ENCODE data around the gene SELENOO. TPM values are rescaled to one million over a fixed set of nuclear protein-coding genes. Genes with fewer than 3 reads are reported as not detected.

The SELENOO gene
- total RNA-seq, 1 experiment from 2014 or later: 27.0 TPM

DNA sequence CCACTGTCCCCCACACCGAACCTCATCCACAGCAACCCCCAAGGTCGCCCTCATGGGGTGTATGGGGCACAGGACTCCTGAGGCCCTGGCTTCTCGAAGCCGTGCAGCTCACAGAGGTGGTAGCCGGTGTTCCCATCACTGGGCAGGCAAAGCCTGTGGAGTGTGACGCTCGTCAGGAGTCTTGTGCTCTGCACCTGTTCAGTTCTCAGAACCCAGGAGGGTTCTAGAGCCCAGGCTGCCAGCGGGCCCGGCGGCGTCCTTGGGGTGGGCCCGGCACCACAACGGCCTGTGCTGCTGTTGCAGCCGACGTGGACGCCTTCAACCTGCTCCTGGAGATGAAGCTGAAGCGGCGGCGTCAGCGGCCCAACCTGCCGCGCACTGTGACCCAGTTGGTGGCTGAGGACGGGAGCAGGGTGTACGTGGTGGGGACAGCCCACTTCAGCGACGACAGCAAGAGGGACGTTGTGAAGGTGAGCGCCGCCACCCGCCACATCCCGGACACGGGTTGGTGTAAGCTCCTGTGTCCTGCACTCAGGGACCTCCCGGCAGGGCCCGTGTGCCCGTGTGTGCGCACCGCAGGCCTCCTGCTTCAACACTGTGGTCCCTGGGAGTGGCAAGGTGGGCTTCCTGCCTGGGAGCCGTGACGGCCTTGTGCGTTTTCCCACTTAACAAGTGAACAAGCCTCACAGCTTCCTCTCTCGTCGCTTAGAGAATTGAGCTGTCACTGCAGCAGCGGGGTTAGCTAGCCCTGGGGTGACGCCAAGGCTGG, 6.6 kb upstream of the SELENOO start:
- H3K36me3 Mint-ChIP-seq: no peaks in the 10 kb centered on the region; the same call in 1 of the 2 replicates
- H3K27ac Mint-ChIP-seq: no peak overlapping the region
- no peaks in the 10 kb centered on the region for H3K27me3 Mint-ChIP-seq (ENCODE audit: low read depth)
- no peak for ATAC-seq
- no peak overlapping the region for H3K4me3 Mint-ChIP-seq
- no peak for DNase-seq (ENCODE audit: low spot score)
- H3K9me3 Mint-ChIP-seq: no peaks in the 10 kb centered on the region
- ChIA-PET CTCF (interaction anchor here (1.0 to 1.2 kb wide), 2 partner anchors 44 to 47 kb away, joined by 3 read pairs; no protein-coding TSS in a partner anchor), POLR2A (no interaction called here)
- H3K4me1 Mint-ChIP-seq: peaks cover 12% of the 10 kb centered on the region
- TF ChIP-seq CREB1 (CRISPR knock-in tag; IDR thresholded peaks at IDR 0.05) (no peak), HMGA2 (CRISPR knock-in tag; IDR thresholded peaks at IDR 0.05) (no peak), NR3C1 (CRISPR knock-in tag; conservative IDR thresholded peaks at IDR 0.05; ENCODE audit: low read depth) (no peak), ZNF219 (CRISPR knock-in tag; IDR thresholded peaks at IDR 0.05; ENCODE audit: borderline replicate concordance) (no peak), SMAD4 (CRISPR knock-in tag; IDR thresholded peaks at IDR 0.05) (no peak), PRRX2 (CRISPR knock-in tag; IDR thresholded peaks at IDR 0.05) (no peak)
- TF ChIP-seq, protein P1, sequence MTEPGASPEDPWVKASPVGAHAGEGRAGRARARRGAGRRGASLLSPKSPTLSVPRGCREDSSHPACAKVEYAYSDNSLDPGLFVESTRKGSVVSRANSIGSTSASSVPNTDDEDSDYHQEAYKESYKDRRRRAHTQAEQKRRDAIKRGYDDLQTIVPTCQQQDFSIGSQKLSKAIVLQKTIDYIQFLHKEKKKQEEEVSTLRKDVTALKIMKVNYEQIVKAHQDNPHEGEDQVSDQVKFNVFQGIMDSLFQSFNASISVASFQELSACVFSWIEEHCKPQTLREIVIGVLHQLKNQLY (CRISPR knock-in tag; IDR thresholded peaks at IDR 0.05): no peak
- TF ChIP-seq, protein P2, sequence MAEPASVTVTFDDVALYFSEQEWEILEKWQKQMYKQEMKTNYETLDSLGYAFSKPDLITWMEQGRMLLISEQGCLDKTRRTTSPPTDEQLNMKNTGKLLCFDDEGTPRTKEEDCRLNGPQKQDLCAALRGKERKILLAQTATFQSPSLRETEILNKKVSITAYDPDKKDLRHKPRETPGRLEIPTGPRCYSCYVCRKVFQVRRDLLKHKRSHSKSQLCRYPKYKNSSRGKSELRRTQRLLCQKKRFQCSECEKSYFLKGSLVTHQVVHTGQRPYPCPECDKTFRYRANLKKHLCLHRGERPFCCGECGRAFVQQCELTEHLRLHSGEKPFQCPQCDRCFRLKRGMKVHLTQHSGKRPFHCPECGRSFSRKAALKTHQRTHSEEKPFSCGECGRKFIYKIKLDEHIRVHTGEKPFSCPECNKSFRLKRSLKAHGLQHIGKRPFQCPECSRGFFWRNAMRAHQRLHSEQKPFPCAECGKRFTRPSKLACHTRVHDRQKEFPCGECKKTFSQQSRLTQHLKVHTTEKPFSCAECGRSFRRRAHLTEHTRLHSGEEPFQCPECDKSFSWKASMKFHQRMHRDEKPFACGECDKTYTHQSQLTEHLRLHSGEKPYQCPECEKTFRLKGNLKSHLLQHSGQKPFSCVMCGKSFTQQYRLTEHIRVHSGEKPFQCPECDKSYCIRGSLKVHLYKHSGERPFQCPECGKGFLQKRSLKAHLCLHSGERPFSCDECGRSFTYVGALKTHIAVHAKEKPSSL (CRISPR knock-in tag; conservative IDR thresholded peaks at IDR 0.05): no peak
- TF ChIP-seq, protein P3, sequence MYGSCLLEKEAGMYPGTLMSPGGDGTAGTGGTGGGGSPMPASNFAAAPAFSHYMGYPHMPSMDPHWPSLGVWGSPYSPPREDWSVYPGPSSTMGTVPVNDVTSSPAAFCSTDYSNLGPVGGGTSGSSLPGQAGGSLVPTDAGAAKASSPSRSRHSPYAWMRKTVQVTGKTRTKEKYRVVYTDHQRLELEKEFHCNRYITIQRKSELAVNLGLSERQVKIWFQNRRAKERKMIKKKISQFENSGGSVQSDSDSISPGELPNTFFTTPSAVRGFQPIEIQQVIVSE (CRISPR knock-in tag; IDR thresholded peaks at IDR 0.05; ENCODE audit: borderline replicate concordance): no peak
- TF ChIP-seq, protein P4, sequence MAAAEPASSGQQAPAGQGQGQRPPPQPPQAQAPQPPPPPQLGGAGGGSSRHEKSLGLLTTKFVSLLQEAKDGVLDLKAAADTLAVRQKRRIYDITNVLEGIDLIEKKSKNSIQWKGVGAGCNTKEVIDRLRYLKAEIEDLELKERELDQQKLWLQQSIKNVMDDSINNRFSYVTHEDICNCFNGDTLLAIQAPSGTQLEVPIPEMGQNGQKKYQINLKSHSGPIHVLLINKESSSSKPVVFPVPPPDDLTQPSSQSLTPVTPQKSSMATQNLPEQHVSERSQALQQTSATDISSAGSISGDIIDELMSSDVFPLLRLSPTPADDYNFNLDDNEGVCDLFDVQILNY (CRISPR knock-in tag; IDR thresholded peaks at IDR 0.05): no peak

DNA sequence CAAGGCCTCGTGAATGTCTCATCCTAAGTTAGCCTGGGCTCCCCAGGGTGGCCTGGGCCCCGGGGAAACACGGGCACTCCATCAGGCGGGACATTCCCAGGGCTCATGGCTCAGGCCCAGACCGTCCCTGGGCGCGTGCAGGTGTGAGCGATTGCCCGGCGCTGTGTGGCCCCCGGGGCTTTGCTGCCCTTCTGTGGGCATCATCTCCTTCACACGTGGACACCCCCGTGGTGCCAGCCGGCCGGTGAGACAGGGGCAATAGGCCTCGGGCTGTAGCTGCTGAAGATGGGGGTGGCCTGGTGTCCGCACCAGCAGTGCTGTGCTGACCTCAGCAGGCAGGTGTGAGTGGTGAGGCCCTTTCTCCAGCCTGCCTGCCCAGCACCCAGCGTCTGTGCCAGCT, 4.6 kb upstream of the SELENOO start:
- POLR2A ChIA-PET: no interaction called here
- no peaks in the 10 kb centered on the region; the same call in 1 of the 2 replicates for H3K36me3 Mint-ChIP-seq
- peaks cover 7% of the 10 kb centered on the region; the same call in 1 of the 2 replicates for H3K4me1 Mint-ChIP-seq
- no peak for DNase-seq (ENCODE audit: low spot score)
- no peaks in the 10 kb centered on the region for H3K9me3 Mint-ChIP-seq
- no peak for ATAC-seq
- H3K27ac Mint-ChIP-seq: no peak overlapping the region
- H3K4me3 Mint-ChIP-seq: no peak overlapping the region
- H3K27me3 Mint-ChIP-seq (ENCODE audit: low read depth): no peaks in the 10 kb centered on the region
- CTCF ChIA-PET: interaction anchor here (1.3 to 1.4 kb wide), 2 partner anchors 10 to 54 kb away, joined by 3 read pairs; no protein-coding TSS in a partner anchor
- TF ChIP-seq SMAD4 (CRISPR knock-in tag; IDR thresholded peaks at IDR 0.05): no peak
- TF ChIP-seq ZNF396 (CRISPR knock-in tag; IDR thresholded peaks at IDR 0.05; ENCODE audit: borderline replicate concordance): no peak
- TF ChIP-seq ZNF121 (CRISPR knock-in tag; IDR thresholded peaks at IDR 0.05): no peak
- TF ChIP-seq, protein P5, sequence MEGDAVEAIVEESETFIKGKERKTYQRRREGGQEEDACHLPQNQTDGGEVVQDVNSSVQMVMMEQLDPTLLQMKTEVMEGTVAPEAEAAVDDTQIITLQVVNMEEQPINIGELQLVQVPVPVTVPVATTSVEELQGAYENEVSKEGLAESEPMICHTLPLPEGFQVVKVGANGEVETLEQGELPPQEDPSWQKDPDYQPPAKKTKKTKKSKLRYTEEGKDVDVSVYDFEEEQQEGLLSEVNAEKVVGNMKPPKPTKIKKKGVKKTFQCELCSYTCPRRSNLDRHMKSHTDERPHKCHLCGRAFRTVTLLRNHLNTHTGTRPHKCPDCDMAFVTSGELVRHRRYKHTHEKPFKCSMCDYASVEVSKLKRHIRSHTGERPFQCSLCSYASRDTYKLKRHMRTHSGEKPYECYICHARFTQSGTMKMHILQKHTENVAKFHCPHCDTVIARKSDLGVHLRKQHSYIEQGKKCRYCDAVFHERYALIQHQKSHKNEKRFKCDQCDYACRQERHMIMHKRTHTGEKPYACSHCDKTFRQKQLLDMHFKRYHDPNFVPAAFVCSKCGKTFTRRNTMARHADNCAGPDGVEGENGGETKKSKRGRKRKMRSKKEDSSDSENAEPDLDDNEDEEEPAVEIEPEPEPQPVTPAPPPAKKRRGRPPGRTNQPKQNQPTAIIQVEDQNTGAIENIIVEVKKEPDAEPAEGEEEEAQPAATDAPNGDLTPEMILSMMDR (IDR thresholded peaks at IDR 0.05): no peak
- TF ChIP-seq, protein P4 (CRISPR knock-in tag; IDR thresholded peaks at IDR 0.05): no peak
- TF ChIP-seq, protein P6, sequence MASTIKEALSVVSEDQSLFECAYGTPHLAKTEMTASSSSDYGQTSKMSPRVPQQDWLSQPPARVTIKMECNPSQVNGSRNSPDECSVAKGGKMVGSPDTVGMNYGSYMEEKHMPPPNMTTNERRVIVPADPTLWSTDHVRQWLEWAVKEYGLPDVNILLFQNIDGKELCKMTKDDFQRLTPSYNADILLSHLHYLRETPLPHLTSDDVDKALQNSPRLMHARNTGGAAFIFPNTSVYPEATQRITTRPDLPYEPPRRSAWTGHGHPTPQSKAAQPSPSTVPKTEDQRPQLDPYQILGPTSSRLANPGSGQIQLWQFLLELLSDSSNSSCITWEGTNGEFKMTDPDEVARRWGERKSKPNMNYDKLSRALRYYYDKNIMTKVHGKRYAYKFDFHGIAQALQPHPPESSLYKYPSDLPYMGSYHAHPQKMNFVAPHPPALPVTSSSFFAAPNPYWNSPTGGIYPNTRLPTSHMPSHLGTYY (CRISPR knock-in tag; IDR thresholded peaks at IDR 0.05): no peak
- TF ChIP-seq NR3C1 (CRISPR knock-in tag; conservative IDR thresholded peaks at IDR 0.05; ENCODE audit: low read depth): no peak
- TF ChIP-seq FOXK1 (CRISPR knock-in tag; IDR thresholded peaks at IDR 0.05): no peak
- TF ChIP-seq TEAD1 (CRISPR knock-in tag; IDR thresholded peaks at IDR 0.05): no peak
- TF ChIP-seq, protein P7, sequence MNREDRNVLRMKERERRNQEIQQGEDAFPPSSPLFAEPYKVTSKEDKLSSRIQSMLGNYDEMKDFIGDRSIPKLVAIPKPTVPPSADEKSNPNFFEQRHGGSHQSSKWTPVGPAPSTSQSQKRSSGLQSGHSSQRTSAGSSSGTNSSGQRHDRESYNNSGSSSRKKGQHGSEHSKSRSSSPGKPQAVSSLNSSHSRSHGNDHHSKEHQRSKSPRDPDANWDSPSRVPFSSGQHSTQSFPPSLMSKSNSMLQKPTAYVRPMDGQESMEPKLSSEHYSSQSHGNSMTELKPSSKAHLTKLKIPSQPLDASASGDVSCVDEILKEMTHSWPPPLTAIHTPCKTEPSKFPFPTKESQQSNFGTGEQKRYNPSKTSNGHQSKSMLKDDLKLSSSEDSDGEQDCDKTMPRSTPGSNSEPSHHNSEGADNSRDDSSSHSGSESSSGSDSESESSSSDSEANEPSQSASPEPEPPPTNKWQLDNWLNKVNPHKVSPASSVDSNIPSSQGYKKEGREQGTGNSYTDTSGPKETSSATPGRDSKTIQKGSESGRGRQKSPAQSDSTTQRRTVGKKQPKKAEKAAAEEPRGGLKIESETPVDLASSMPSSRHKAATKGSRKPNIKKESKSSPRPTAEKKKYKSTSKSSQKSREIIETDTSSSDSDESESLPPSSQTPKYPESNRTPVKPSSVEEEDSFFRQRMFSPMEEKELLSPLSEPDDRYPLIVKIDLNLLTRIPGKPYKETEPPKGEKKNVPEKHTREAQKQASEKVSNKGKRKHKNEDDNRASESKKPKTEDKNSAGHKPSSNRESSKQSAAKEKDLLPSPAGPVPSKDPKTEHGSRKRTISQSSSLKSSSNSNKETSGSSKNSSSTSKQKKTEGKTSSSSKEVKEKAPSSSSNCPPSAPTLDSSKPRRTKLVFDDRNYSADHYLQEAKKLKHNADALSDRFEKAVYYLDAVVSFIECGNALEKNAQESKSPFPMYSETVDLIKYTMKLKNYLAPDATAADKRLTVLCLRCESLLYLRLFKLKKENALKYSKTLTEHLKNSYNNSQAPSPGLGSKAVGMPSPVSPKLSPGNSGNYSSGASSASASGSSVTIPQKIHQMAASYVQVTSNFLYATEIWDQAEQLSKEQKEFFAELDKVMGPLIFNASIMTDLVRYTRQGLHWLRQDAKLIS (CRISPR knock-in tag; IDR thresholded peaks at IDR 0.05; ENCODE audit: borderline replicate concordance): no peak
- no peak for TF ChIP-seq NFATC4 (CRISPR knock-in tag; IDR thresholded peaks at IDR 0.05)
- TF ChIP-seq HMGA2 (CRISPR knock-in tag; IDR thresholded peaks at IDR 0.05): no peak
- TF ChIP-seq, protein P8, sequence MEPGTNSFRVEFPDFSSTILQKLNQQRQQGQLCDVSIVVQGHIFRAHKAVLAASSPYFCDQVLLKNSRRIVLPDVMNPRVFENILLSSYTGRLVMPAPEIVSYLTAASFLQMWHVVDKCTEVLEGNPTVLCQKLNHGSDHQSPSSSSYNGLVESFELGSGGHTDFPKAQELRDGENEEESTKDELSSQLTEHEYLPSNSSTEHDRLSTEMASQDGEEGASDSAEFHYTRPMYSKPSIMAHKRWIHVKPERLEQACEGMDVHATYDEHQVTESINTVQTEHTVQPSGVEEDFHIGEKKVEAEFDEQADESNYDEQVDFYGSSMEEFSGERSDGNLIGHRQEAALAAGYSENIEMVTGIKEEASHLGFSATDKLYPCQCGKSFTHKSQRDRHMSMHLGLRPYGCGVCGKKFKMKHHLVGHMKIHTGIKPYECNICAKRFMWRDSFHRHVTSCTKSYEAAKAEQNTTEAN (CRISPR knock-in tag; IDR thresholded peaks at IDR 0.05): no peak

Data from WTC11 (cell line).